GM23338 (cell line): Measurements from ENCODE around the gene SNAPIN. TPM values are rescaled to one million over a fixed set of nuclear protein-coding genes. Genes with fewer than 3 reads are reported as not detected.

Experiments
- ATAC-seq: fragments of 200-7000 bp; cut with Tn5 transposase; 3 replicates; pipeline ENCODE4 v1.9.1; 2020
- DNase-seq: peaks from one replicate; pipeline ENCODE4 v3.0.0-alpha.2; 2015; ENCODE audit warnings: low spot score
- H2AFZ ChIP-seq: fragments of 200-600 bp; sonication (generic); 2 replicates; pipeline ENCODE4 v1.8.0; 2016; ENCODE audit warnings: antibody characterized with exemption, mild to moderate bottlenecking, moderate library complexity
- H3F3A ChIP-seq: fragments of 200-600 bp; sonication (generic); replicated peaks from 2 replicates; pipeline ENCODE4 v1.8.0; 2017; ENCODE audit warnings: antibody characterized with exemption, mixed run types, low read depth
- H3K27ac ChIP-seq: fragments of 200-600 bp; sonication (generic); 2 replicates; pipeline ENCODE4 v1.6.1; 2016; ENCODE audit warnings: low read depth
- H3K27me3 ChIP-seq: fragments of 200-600 bp; sonication (generic); 2 replicates; pipeline ENCODE4 v1.8.0; 2016; ENCODE audit warnings: mild to moderate bottlenecking, mixed run types, moderate library complexity; ENCODE audit not compliant: insufficient read depth
- H3K36me3 ChIP-seq: fragments of 200-600 bp; sonication (generic); 2 replicates; pipeline ENCODE4 v1.8.0; 2016; ENCODE audit warnings: mild to moderate bottlenecking; ENCODE audit not compliant: insufficient read depth
- H3K4me1 ChIP-seq: fragments of 200-600 bp; sonication (generic); 2 replicates; pipeline ENCODE4 v1.8.0; 2016; ENCODE audit warnings: mild to moderate bottlenecking, moderate library complexity; ENCODE audit not compliant: insufficient read depth
- H3K4me2 ChIP-seq: fragments of 200-600 bp; sonication (generic); 2 replicates; pipeline ENCODE4 v1.7.1; 2017; ENCODE audit warnings: mixed run types
- H3K4me3 ChIP-seq: fragments of 200-600 bp; sonication (generic); 2 replicates; pipeline ENCODE4 v1.6.1; 2016; ENCODE audit warnings: mixed run types
- H3K79me2 ChIP-seq: fragments of 200-600 bp; sonication (generic); replicated peaks from 2 replicates; pipeline ENCODE4 v1.8.0; 2017; ENCODE audit warnings: mild to moderate bottlenecking; ENCODE audit not compliant: insufficient read depth
- H3K9me2 ChIP-seq: fragments of 200-600 bp; sonication (generic); 2 replicates; pipeline ENCODE4 v1.8.0; 2017; ENCODE audit not compliant: insufficient read depth
- H4K20me1 ChIP-seq: fragments of 200-600 bp; sonication (generic); replicated peaks from 2 replicates; pipeline ENCODE4 v1.8.0; 2017; ENCODE audit warnings: mild to moderate bottlenecking; ENCODE audit not compliant: insufficient read depth
- H3K27ac Mint-ChIP-seq: 2 replicates; pipeline ENCODE4 v1.8.0; 2020; ENCODE audit warnings: inconsistent platforms, mild to moderate bottlenecking, moderate library complexity, mixed read lengths
- H3K27me3 Mint-ChIP-seq: 3 replicates; pipeline ENCODE4 v1.8.0; 2022; ENCODE audit warnings: low read depth, mild to moderate bottlenecking, moderate library complexity, mixed read lengths, inconsistent platforms; ENCODE audit not compliant: insufficient read depth, poor library complexity
- H3K36me3 Mint-ChIP-seq: 3 replicates; pipeline ENCODE4 v1.8.0; 2021; ENCODE audit warnings: low read depth, mild to moderate bottlenecking, inconsistent platforms, moderate library complexity, mixed read lengths
- H3K4me1 Mint-ChIP-seq: 3 replicates; pipeline ENCODE4 v1.8.0; 2020; ENCODE audit warnings: mild to moderate bottlenecking, inconsistent platforms, mixed read lengths
- H3K4me3 Mint-ChIP-seq: 3 replicates; pipeline ENCODE4 v1.8.0; 2021; ENCODE audit warnings: moderate library complexity, mild to moderate bottlenecking, inconsistent platforms, mixed read lengths
- H3K9me3 Mint-ChIP-seq: 3 replicates; pipeline ENCODE4 v1.8.0; 2020; ENCODE audit warnings: moderate library complexity, mild to moderate bottlenecking, inconsistent platforms, mixed read lengths
- CREB1 ChIP-seq: fragments of 250-450 bp; sonication (Bioruptor Pico); IDR thresholded peaks from 2 replicates; pipeline ENCODE4 v1.5.0; 2020; ENCODE audit warnings: low read depth, mild to moderate bottlenecking, moderate library complexity
- EZH2 ChIP-seq: fragments of 200-600 bp; sonication (generic); IDR thresholded peaks from one replicate; pipeline ENCODE4 v1.8.0; 2017; ENCODE audit warnings: antibody characterized with exemption, mild to moderate bottlenecking, low read depth; ENCODE audit not compliant: unreplicated experiment
- EZH2phosphoT487 ChIP-seq: fragments of 200-600 bp; sonication (generic); IDR thresholded peaks from one replicate; pipeline ENCODE4 v1.8.1; 2018; ENCODE audit warnings: antibody characterized with exemption; ENCODE audit not compliant: unreplicated experiment
- POLR2AphosphoS5 ChIP-seq: IDR thresholded peaks from 2 replicates; pipeline ENCODE4 v1.6.1; 2016; ENCODE audit warnings: antibody characterized with exemption, low read depth
- STAT1 ChIP-seq: IDR thresholded peaks from one replicate; pipeline ENCODE4 v1.6.1; 2016; ENCODE audit warnings: antibody characterized with exemption; ENCODE audit not compliant: unreplicated experiment
- ZNF114 ChIP-seq: fragments of 250-450 bp; sonication (Bioruptor Pico); IDR thresholded peaks from 2 replicates; pipeline ENCODE4 v1.5.0; 2020; ENCODE audit warnings: mild to moderate bottlenecking, moderate library complexity
- polyA plus RNA-seq: library from polyadenylated mRNA; unstranded; fragments of >200 nt; fragmentation: Nextera tagmentation; extraction: Ambion mirVana; gene quantifications from 2 replicates; pipeline ENCODE4 v1.2.1, GENCODE V29; 2016
- total RNA-seq: library from RNA; depleted of rRNA; stranded (reverse); fragments of >200 nt; shearing (Covaris generic); gene quantifications from 2 replicates; pipeline ENCODE4 v1.2.3, GENCODE V29; 2014
- TF ChIP-seq, protein P1 (sequence below), 2 experiments: fragments of 200-600 bp in 1 of 2; sonication (generic) in 1 of 2; conservative IDR thresholded peaks; 2 replicates each; pipeline versions ENCODE4 v1.5.1 to v1.6.1; 2016 to 2017; ENCODE audit warnings: antibody characterized with exemption in 2 of 2, low read depth in 2 of 2, mild to moderate bottlenecking in 2 of 2, moderate library complexity in 1 of 2
- TF ChIP-seq, protein P2 (sequence below): IDR thresholded peaks from 2 replicates; pipeline ENCODE4 v1.6.1; 2016; ENCODE audit warnings: antibody characterized with exemption
- TF ChIP-seq, protein P3 (sequence below): IDR thresholded peaks from one replicate; pipeline ENCODE4 v1.6.1; 2018; ENCODE audit warnings: antibody characterized with exemption; ENCODE audit not compliant: unreplicated experiment

Gene SNAPIN
- total and polyA plus RNA-seq, 2 experiments from 2014 or later = 25.6 to 48.5 TPM

DNA sequence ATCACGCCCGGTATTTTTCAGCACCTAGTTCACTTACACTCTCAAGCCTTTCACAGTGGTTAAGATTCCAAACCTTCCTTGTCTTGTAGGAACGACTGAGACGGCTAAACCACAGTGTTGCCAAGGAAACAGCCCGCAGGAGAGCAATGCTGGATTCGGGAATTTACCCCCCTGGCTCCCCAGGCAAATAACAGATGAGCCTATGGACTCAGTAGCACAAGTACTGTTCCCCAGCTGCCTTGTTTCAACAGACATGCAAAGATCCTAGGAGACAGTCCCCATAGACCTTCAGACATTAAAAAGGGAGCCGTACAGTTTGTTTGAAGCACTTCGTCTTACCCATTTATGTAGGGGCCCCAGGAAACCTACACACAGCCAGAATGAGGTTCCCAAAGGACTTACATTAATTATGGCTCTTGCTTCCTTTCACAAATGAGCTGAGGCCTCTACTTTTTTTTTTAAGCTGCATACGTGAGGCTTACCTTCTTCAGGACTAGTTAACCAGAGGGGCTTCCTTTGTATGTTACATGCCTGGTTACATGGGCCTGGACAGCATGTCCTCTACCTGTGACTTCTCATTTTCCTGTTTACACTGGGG lies 2.7 kb downstream of the SNAPIN start:
- Histone ChIP-seq H3K79me2 (peaks cover 13% of the 10 kb centered on the region), H3F3A (peaks cover 59% of the 10 kb centered on the region), H3K9me2 (no peaks in the 10 kb centered on the region), H3K4me3 (no peak overlapping the region), H3K27ac (peak overlapping the region; percentile 45; the same call in 1 of the 2 replicates), H4K20me1 (peaks cover 18% of the 10 kb centered on the region), H3K27me3 (no peaks in the 10 kb centered on the region), H3K4me2 (no peak overlapping the region), H3K4me1 (peaks cover 8% of the 10 kb centered on the region), H3K36me3 (peaks cover 51% of the 10 kb centered on the region), H2AFZ (no peak overlapping the region)
- Mint-ChIP-seq H3K36me3 (peaks cover 62% of the 10 kb centered on the region), H3K4me3 (no peak overlapping the region), H3K9me3 (no peaks in the 10 kb centered on the region; the same call in 2 of the 3 replicates), H3K27ac (no peak overlapping the region), H3K4me1 (peaks cover 7% of the 10 kb centered on the region), H3K27me3 (peaks cover 6% of the 10 kb centered on the region)
- no peak for ATAC-seq
- TF ChIP-seq ZNF114 (CRISPR knock-in tag) (no peak), POLR2AphosphoS5 (peak; percentile 38; the same call in 1 of the 2 replicates)
- DNase-seq = peak; percentile 26

DNA sequence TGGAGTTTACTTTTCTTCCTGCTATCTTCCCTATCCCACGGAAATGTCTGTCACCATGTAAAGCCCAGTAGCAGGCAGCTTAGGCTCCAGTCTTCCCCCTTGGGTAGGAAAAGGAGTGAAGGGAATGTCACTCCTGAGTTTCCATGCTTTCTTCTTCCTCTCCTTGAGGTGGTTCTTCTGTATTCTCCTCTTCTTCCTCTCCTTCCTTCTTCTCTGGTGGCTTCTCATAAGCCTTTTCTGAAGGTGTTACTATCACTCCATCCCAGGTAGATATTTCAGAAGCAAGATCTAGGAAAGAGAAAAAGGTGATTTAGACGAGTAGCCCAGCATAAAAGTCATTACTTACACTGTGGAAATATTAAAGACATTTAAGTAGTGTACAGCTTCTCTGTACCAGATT lies 3.8 kb downstream of the SNAPIN start:
- peaks cover 20% of the 10 kb centered on the region for H4K20me1 ChIP-seq

DNA sequence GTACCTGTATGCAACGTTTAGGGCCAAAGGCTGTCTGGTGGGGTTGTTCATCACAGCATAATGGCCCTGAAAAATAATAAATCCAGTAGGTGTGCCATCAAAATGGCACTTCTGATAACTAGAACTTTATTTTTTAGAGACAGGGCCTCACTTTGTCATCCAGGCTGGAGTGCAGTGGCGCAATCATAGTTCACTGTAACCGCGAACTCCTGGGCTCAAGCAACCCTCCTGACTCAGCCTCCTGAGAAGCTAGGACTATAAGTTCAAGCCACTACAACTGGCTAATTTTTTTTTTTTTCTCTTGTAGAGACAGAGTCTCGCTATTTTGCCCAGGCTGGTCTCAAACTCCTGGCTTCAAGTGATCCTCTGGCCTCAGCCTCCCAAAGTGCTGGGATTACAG lies 4.7 kb downstream of the SNAPIN start:
- no peak overlapping the region for H3K4me3 Mint-ChIP-seq
- Histone ChIP-seq H3K9me2 (no peaks in the 10 kb centered on the region), H3K4me3 (no peak overlapping the region), H3F3A (peaks cover 76% of the 10 kb centered on the region), H3K27ac (no peak overlapping the region), H4K20me1 (peaks cover 24% of the 10 kb centered on the region), H3K79me2 (peaks cover 23% of the 10 kb centered on the region), H3K27me3 (no peaks in the 10 kb centered on the region), H3K36me3 (peaks cover 71% of the 10 kb centered on the region), H3K4me1 (peaks cover 8% of the 10 kb centered on the region), H2AFZ (no peak overlapping the region), H3K4me2 (no peak overlapping the region)
- H3K9me3 Mint-ChIP-seq = no peaks in the 10 kb centered on the region; the same call in 2 of the 3 replicates
- H3K36me3 Mint-ChIP-seq = peaks cover 82% of the 10 kb centered on the region
- H3K4me1 Mint-ChIP-seq = peaks cover 8% of the 10 kb centered on the region
- ATAC-seq = no peak
- peaks cover 8% of the 10 kb centered on the region for H3K27me3 Mint-ChIP-seq
- DNase-seq = no peak
- TF ChIP-seq, protein P1, sequence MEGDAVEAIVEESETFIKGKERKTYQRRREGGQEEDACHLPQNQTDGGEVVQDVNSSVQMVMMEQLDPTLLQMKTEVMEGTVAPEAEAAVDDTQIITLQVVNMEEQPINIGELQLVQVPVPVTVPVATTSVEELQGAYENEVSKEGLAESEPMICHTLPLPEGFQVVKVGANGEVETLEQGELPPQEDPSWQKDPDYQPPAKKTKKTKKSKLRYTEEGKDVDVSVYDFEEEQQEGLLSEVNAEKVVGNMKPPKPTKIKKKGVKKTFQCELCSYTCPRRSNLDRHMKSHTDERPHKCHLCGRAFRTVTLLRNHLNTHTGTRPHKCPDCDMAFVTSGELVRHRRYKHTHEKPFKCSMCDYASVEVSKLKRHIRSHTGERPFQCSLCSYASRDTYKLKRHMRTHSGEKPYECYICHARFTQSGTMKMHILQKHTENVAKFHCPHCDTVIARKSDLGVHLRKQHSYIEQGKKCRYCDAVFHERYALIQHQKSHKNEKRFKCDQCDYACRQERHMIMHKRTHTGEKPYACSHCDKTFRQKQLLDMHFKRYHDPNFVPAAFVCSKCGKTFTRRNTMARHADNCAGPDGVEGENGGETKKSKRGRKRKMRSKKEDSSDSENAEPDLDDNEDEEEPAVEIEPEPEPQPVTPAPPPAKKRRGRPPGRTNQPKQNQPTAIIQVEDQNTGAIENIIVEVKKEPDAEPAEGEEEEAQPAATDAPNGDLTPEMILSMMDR (conservative IDR thresholded peaks at IDR 0.05; ENCODE audit: low read depth in 2 of 2) = no peak
- TF ChIP-seq STAT1 = no peak
- TF ChIP-seq, protein P2, sequence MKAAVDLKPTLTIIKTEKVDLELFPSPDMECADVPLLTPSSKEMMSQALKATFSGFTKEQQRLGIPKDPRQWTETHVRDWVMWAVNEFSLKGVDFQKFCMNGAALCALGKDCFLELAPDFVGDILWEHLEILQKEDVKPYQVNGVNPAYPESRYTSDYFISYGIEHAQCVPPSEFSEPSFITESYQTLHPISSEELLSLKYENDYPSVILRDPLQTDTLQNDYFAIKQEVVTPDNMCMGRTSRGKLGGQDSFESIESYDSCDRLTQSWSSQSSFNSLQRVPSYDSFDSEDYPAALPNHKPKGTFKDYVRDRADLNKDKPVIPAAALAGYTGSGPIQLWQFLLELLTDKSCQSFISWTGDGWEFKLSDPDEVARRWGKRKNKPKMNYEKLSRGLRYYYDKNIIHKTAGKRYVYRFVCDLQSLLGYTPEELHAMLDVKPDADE = no peak
- TF ChIP-seq, protein P3, sequence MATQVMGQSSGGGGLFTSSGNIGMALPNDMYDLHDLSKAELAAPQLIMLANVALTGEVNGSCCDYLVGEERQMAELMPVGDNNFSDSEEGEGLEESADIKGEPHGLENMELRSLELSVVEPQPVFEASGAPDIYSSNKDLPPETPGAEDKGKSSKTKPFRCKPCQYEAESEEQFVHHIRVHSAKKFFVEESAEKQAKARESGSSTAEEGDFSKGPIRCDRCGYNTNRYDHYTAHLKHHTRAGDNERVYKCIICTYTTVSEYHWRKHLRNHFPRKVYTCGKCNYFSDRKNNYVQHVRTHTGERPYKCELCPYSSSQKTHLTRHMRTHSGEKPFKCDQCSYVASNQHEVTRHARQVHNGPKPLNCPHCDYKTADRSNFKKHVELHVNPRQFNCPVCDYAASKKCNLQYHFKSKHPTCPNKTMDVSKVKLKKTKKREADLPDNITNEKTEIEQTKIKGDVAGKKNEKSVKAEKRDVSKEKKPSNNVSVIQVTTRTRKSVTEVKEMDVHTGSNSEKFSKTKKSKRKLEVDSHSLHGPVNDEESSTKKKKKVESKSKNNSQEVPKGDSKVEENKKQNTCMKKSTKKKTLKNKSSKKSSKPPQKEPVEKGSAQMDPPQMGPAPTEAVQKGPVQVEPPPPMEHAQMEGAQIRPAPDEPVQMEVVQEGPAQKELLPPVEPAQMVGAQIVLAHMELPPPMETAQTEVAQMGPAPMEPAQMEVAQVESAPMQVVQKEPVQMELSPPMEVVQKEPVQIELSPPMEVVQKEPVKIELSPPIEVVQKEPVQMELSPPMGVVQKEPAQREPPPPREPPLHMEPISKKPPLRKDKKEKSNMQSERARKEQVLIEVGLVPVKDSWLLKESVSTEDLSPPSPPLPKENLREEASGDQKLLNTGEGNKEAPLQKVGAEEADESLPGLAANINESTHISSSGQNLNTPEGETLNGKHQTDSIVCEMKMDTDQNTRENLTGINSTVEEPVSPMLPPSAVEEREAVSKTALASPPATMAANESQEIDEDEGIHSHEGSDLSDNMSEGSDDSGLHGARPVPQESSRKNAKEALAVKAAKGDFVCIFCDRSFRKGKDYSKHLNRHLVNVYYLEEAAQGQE = no peak
- no peak overlapping the region for H3K27ac Mint-ChIP-seq

More for the DNA sequence above, 3.8 kb downstream of the SNAPIN start:
- Histone ChIP-seq H3F3A (peaks cover 68% of the 10 kb centered on the region), H3K4me1 (peaks cover 8% of the 10 kb centered on the region), H3K27ac (no peak overlapping the region), H3K36me3 (peaks cover 62% of the 10 kb centered on the region), H3K4me2 (no peak overlapping the region), H3K9me2 (no peaks in the 10 kb centered on the region), H3K4me3 (no peak overlapping the region), H3K27me3 (no peaks in the 10 kb centered on the region), H3K79me2 (peaks cover 13% of the 10 kb centered on the region), H2AFZ (no peak overlapping the region)
- peaks cover 7% of the 10 kb centered on the region for H3K4me1 Mint-ChIP-seq
- no peak overlapping the region for H3K27ac Mint-ChIP-seq
- no peak overlapping the region for H3K4me3 Mint-ChIP-seq
- no peak for DNase-seq
- H3K36me3 Mint-ChIP-seq = peaks cover 73% of the 10 kb centered on the region
- H3K27me3 Mint-ChIP-seq = peaks cover 8% of the 10 kb centered on the region
- TF ChIP-seq EZH2 (no peak), EZH2phosphoT487 (no peak), CREB1 (CRISPR knock-in tag) (no peak), POLR2AphosphoS5 (0 out of 2 replicates have a peak, but pooled peaks have one; percentile 19), STAT1 (no peak)
- H3K9me3 Mint-ChIP-seq = no peaks in the 10 kb centered on the region; the same call in 2 of the 3 replicates
- ATAC-seq = no peak
